GM18507 (cell line): Measurements from ENCODE around the gene ARHGAP12.

Experiments used
- DNase-seq: peaks from one replicate; pipeline ENCODE4 v3.0.0; 2011; ENCODE audit warnings: low read depth; ENCODE audit not compliant: insufficient read length; ENCODE audit errors: extremely low spot score
- FAIRE-seq: peaks from 2 replicates; lab custom pipeline; 2011; peaks lifted over from hg19 to GRCh38; lab: Jason Lieb, UNC

Gene ARHGAP12

DNA sequence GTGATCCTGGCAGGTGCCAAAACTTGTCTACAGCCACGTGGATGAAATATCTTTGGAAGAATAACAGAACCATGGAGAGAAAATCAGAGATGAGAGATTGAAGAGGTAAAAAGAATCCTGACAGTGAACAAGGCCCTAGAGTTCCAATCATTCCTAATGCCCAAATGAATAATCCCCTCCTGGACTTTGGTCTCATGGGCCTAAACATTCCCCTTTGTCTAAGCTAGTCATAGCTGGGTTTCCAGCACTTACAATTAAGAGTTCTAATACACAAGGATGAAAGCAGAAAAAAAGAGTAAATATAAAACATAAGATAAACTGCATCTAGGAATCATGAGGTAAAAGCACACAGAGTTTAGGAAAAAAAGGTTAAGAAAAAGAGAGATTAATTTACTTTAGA is 40.2 kb downstream of the ARHGAP12 start:
- FAIRE-seq, result no peak
- no peak for DNase-seq

GRCh38 chr10:31887850-31888249 is 40.8 kb downstream of the ARHGAP12 start:
- no peak for FAIRE-seq
- DNase-seq, result no peak

- no peak for DNase-seq
These were observed 41.7 kb downstream of the ARHGAP12 start for GRCh38 chr10:31886885-31887284.

GRCh38 chr10:31885971-31886370 is 42.7 kb downstream of the ARHGAP12 start:
- no peak for FAIRE-seq
- DNase-seq, result no peak

More at GRCh38 chr10:31886885-31887284, 41.7 kb downstream of the ARHGAP12 start:
- no peak for FAIRE-seq

DNA sequence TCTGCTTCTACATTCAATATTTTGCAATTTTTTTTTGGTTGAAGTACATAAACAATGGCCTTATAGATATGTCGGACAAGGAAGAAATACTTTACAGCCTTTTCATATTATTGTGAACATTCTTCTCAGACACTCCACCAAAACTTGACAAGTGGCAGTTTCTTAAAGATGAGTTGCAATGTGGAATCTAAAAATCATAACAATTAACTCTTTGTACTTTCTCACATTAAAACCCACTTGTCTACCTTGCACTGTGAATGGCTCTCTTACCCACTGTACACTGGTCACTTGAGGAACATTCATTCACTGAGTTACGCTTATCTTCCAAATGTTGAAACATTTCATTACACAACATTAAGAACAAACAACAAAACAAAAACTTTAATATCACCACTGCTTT is 44.2 kb downstream of the ARHGAP12 start:
- FAIRE-seq (no peak), DNase-seq (no peak)

GRCh38 chr10:31883397-31883796 is 45.2 kb downstream of the ARHGAP12 start:
- DNase-seq (no peak), FAIRE-seq (no peak)

DNA sequence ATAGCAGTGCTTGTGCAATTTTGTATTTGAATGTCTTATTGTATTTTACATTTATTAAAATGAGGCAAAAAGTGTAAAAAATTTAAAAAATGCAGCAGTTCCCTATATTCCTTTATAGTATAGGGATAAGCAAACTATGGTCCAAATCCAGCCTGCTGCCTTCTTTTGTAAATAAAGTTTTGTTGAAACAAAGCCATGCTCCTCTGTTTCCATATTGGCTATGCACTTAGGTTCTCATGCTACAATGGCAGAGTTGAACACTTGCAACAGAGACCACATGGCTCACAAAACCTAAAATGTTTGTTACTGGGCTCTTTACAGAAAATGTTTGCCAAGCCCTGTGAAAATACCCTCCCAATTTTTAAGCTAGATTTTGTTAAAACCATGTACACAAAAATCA is 50.1 kb downstream of the ARHGAP12 start:
- DNase-seq (no peak), FAIRE-seq (peak; percentile 49)

DNA sequence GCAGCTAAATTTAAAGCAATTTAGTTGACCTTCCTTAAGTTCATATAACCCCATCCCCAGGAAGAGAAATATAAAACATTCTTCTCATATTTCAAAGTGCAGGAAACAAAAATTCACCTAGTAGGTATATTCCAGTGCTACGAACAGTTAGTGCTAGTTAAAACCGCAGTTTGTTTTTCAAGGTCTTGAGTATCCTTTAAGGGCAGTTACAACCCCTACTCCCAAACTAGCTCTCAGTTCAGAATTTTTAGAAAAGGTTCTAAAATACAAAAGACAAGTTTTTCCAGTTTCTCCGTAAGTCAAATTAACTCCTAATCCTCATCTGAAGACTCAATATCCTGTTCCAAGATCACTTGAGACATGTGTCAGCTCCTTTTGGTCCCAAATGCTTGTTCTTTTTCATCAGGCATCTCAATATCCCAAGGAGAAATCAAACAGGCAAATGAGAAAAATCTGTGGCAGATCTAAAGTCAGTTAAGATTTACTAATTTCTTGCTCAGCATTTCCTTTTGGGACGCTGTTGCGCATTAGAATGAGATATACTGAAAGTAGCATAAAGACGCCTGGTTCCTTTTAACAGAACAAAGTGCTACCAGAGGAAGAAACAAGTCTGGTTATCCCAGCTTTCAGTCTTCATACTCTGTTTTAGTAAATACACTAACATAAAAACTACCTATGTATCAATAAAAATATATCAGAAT is 51.8 kb downstream of the ARHGAP12 start:
- peak; percentile 80 for FAIRE-seq
- DNase-seq, result no peak

- no peak for DNase-seq
- peak; percentile 97 for FAIRE-seq
These were observed 53.0 kb downstream of the ARHGAP12 start for GRCh38 chr10:31875608-31876007.

GRCh38 chr10:31873724-31874123 is 54.9 kb downstream of the ARHGAP12 start:
- no peak for FAIRE-seq
- DNase-seq, result no peak

- FAIRE-seq (peak; percentile 9), DNase-seq (no peak)
These were observed 57.2 kb downstream of the ARHGAP12 start for GRCh38 chr10:31871266-31872065.

- FAIRE-seq (no peak), DNase-seq (no peak)
These were observed 61.0 kb downstream of the ARHGAP12 start for GRCh38 chr10:31867646-31868045.

GRCh38 chr10:31866118-31866670 is 62.4 kb downstream of the ARHGAP12 start:
- no peak for DNase-seq
- peak; percentile 38 for FAIRE-seq

- FAIRE-seq, result no peak
- no peak for DNase-seq
These were observed 63.7 kb downstream of the ARHGAP12 start for GRCh38 chr10:31864834-31865518.

DNA sequence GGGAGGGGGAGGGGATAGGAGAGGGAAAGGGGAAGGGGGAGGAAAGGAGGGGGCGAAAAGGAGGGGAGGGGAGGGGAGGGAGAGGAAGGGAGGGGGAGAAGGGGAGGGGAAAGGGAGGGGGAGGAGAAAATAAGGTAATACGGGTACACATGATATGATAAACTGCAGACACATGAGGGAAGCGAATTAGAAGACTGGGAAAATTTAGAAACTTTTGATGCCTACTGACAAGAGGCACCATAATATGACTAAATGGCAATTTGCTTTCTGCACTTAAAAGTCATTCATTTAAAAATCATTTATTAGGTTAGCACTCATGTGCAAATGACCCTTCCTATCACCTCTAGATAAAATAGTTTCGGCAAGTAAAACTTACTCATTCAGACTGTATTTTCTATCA is 73.6 kb downstream of the ARHGAP12 start:
- FAIRE-seq (no peak), DNase-seq (no peak)

GRCh38 chr10:31853629-31854028 is 75.0 kb downstream of the ARHGAP12 start:
- DNase-seq (no peak), FAIRE-seq (no peak)

DNA sequence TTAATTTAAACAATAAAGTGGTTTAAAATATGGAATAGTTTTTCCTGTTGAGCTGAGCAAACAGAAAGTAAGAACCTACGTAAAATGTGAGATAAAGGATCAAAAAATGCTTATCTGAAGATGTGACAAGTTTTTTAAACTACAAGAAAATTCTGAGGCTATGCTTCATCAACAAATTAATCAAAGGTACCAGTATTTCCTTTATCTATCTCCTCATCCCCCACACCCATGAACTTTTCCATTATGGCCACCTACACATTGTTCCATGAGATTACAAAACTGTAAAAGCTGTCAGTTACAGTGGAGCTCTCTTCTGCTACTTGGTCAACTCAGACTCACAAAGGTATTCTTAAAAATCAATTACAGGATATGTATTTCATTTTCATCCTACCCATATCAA is 77.4 kb downstream of the ARHGAP12 start:
- no peak for FAIRE-seq
- DNase-seq, result no peak

DNA sequence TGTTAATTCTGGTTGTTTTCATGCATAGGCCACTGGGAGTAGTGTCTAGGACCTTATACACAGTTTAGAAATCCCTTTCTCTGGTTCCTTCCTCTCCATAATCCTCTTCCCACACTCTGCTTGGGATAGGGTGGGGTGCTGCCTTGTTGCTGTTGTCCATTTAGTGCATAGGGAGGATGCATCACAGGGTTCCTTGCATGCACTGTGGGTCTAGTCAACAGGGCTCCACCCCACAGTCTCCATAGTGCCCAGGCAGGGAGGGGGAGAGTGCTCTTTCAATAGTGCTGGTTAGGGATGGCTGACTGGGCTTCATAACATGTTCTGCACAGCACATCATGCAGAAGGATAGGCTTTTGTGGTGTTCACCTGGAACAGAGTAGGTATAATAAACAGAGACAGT is 81.1 kb downstream of the ARHGAP12 start:
- DNase-seq, result no peak
- FAIRE-seq, result no peak

GRCh38 chr10:31838709-31839108 is 89.9 kb downstream of the ARHGAP12 start:
- DNase-seq (no peak), FAIRE-seq (no peak)

GRCh38 chr10:31838065-31838464 is 90.6 kb downstream of the ARHGAP12 start:
- no peak for FAIRE-seq
- DNase-seq, result no peak
